Liver (tissue), 3 donors: ENCODE measurements around the gene PDILT.

Experiments
- JUND ChIP-seq, 2 donors: IDR thresholded peaks; 2 replicates each; pipeline ENCODE4 v1.6.1; 2016; ENCODE audit warnings: antibody characterized with exemption in 2 of 2
- RAD21 ChIP-seq, 2 donors: IDR thresholded peaks; 2 replicates each; pipeline ENCODE4 v1.6.1; 2016; ENCODE audit warnings: antibody characterized with exemption in 2 of 2, mild to moderate bottlenecking in 2 of 2
- RXRA ChIP-seq, 2 donors: IDR thresholded peaks; 2 replicates each; pipeline ENCODE4 v1.6.1; 2017 to 2018; ENCODE audit warnings: antibody characterized with exemption in 2 of 2, mild to moderate bottlenecking in 1 of 2
- SP1 ChIP-seq: IDR thresholded peaks from 2 replicates; pipeline ENCODE4 v1.6.1; 2018; ENCODE audit warnings: antibody characterized with exemption, mild to moderate bottlenecking
- TF ChIP-seq, protein P1 (sequence below): IDR thresholded peaks from 2 replicates; pipeline ENCODE4 v1.6.1; 2016; ENCODE audit warnings: antibody characterized with exemption
- TF ChIP-seq, protein P2 (sequence below): fragments of 150-350 bp; IDR thresholded peaks from 2 replicates; pipeline ENCODE4 v1.5.1; 2017; ENCODE audit warnings: improper control_type of control experiment, low read depth, low read length; ENCODE audit not compliant: missing input control
- TF ChIP-seq, protein P3 (sequence below): IDR thresholded peaks from 2 replicates; pipeline ENCODE4 v1.6.1; 2016; ENCODE audit warnings: antibody characterized with exemption, mild to moderate bottlenecking
- donor health status: healthy.
- donor health status: healthy.

DNA sequence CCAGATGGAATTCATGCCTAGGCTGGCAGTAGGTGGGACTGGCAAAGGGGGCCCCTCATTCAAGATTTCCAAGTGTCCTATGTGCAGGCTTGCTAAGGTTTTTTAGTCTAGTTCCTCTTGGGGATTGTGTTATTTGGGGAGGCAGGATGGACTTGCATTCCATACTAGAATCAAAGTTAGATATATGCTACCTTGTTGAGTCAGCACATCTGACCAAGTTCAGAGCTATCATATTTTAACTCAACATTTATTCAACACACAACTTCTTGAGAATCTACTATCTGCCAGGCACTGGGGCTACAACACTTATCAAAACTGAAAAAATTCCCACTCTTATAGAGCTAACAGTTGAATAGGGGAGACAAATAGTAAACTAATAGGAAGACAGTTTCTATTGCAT is 83.9 kb downstream of the PDILT start:
- TF ChIP-seq, protein P1, sequence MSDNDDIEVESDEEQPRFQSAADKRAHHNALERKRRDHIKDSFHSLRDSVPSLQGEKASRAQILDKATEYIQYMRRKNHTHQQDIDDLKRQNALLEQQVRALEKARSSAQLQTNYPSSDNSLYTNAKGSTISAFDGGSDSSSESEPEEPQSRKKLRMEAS = no peak
- TF ChIP-seq, protein P2, sequence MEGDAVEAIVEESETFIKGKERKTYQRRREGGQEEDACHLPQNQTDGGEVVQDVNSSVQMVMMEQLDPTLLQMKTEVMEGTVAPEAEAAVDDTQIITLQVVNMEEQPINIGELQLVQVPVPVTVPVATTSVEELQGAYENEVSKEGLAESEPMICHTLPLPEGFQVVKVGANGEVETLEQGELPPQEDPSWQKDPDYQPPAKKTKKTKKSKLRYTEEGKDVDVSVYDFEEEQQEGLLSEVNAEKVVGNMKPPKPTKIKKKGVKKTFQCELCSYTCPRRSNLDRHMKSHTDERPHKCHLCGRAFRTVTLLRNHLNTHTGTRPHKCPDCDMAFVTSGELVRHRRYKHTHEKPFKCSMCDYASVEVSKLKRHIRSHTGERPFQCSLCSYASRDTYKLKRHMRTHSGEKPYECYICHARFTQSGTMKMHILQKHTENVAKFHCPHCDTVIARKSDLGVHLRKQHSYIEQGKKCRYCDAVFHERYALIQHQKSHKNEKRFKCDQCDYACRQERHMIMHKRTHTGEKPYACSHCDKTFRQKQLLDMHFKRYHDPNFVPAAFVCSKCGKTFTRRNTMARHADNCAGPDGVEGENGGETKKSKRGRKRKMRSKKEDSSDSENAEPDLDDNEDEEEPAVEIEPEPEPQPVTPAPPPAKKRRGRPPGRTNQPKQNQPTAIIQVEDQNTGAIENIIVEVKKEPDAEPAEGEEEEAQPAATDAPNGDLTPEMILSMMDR = no peak
- no peak for TF ChIP-seq SP1
- TF ChIP-seq, protein P3, sequence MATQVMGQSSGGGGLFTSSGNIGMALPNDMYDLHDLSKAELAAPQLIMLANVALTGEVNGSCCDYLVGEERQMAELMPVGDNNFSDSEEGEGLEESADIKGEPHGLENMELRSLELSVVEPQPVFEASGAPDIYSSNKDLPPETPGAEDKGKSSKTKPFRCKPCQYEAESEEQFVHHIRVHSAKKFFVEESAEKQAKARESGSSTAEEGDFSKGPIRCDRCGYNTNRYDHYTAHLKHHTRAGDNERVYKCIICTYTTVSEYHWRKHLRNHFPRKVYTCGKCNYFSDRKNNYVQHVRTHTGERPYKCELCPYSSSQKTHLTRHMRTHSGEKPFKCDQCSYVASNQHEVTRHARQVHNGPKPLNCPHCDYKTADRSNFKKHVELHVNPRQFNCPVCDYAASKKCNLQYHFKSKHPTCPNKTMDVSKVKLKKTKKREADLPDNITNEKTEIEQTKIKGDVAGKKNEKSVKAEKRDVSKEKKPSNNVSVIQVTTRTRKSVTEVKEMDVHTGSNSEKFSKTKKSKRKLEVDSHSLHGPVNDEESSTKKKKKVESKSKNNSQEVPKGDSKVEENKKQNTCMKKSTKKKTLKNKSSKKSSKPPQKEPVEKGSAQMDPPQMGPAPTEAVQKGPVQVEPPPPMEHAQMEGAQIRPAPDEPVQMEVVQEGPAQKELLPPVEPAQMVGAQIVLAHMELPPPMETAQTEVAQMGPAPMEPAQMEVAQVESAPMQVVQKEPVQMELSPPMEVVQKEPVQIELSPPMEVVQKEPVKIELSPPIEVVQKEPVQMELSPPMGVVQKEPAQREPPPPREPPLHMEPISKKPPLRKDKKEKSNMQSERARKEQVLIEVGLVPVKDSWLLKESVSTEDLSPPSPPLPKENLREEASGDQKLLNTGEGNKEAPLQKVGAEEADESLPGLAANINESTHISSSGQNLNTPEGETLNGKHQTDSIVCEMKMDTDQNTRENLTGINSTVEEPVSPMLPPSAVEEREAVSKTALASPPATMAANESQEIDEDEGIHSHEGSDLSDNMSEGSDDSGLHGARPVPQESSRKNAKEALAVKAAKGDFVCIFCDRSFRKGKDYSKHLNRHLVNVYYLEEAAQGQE = no peak
- no peak for TF ChIP-seq JUND (IDR thresholded peaks at IDR 0.05)
- no peak for TF ChIP-seq RXRA (IDR thresholded peaks at IDR 0.05)
- no peak for TF ChIP-seq RAD21 (IDR thresholded peaks at IDR 0.05)
